ENCODE data around the gene NLGN2. TPM values are rescaled to one million over a fixed set of nuclear protein-coding genes. Genes with fewer than 3 reads are reported as not detected.
A peak's percentile ranks its signal among the peaks of the same experiment; 100 is the strongest.

Gene NLGN2
- total and polyA plus RNA-seq, 2 of the 8 experiments (the other 6 are each of a cell fraction or from before 2014, with no cell fraction given) = 21.2 to 62.8 TPM

DNA sequence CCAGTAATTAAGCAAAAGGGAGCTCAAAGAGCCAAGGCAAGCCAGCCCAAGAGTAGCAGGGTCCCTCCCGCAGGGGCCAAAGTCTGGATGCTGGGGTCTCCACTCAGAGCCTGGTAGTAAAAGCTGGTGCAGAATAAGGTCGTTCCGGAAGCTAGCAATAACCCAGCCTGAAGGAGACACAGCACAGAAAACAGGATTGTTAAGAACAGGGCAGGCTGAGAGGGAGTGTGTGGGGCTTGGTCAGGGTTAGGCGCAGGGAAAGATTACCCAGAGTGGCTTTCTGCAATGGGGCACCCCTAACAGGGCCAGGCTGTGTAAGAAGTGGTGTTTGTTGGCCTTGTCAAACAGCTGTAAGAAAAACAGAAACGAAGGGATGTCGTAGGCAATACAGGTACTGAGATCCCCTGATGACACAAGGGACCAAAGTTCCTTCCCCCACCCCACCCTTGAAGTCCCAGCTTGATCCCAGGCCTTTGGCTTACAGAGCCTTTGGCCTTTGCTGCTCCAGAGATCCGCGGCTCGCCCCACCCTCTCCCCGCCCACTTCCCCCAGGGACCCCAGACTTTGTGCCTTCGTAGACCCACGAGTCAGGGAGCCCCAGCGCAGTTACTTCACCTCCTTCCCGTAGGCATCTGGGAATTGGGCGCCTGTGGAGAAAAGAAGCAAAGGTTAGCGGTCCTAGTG lies 4.5 kb upstream of the NLGN2 start:
- FAIRE-seq = peak; percentile 73

More for the DNA sequence above, 4.5 kb upstream of the NLGN2 start:
- POLR2A ChIA-PET (ENCODE audit: partially characterized antibody) = interaction anchor here (0.6 to 8.2 kb wide), 16 partner anchors 8 to 204 kb away, joined by 3 to 66 read pairs (median 6); partner anchors contain the start of genes FGF11, PHF23, PLSCR3 and POLR2A
- H4K8ac ChIP-seq (ENCODE audit: extremely low read depth, insufficient read depth, low read length) = no peak overlapping the region
- CTCF ChIA-PET (ENCODE audit: partially characterized antibody) = interaction anchor here (0.8 to 3.5 kb wide), 11 partner anchors 8 to 158 kb away, joined by 3 to 26 read pairs (median 5); partner anchors contain the start of genes TMEM102 and TMEM95
- H2BK15ac ChIP-seq (ENCODE audit: low read length) = no peak overlapping the region
- peak overlapping the region; percentile 5 for H3K4ac ChIP-seq (replicated peaks; ENCODE audit: insufficient read length, low read depth, low read length)
- peak in 1 of 2 experiments; percentile 76 for DNase-seq (ENCODE audit: low read depth in 1 of 2, low spot score in 2 of 2)
- no peak overlapping the region for H2BK12ac ChIP-seq (ENCODE audit: low read depth, low read length)
- H3K4me2 ChIP-seq (ENCODE audit: insufficient read depth in 1 of 2, low read depth in 2 of 2, low read length in 2 of 2) = peak overlapping the region; percentile 84 to 90
- H3K14ac ChIP-seq (ENCODE audit: insufficient read length) = peak overlapping the region; percentile 21
- H3K79me1 ChIP-seq (ENCODE audit: low read depth, low read length) = peaks cover 5% of the 10 kb centered on the region
- no peaks in the 10 kb centered on the region for H3K9me3 ChIP-seq (ENCODE audit: insufficient read depth in 2 of 2, low read depth in 1 of 2, low read length in 1 of 2)
- TF ChIP-seq POU5F1 (IDR thresholded peaks at IDR 0.05; ENCODE audit: low read depth, low read length) (no peak), SUZ12 (IDR thresholded peaks at IDR 0.05; ENCODE audit: low read length) (no peak), CEBPB (IDR thresholded peaks at IDR 0.05; ENCODE audit: low read depth, low read length) (no peak), RFX5 (IDR thresholded peaks at IDR 0.05; ENCODE audit: borderline replicate concordance, low read depth, low read length) (no peak), TEAD4 (IDR thresholded peaks at IDR 0.05; ENCODE audit: low read depth, low read length) (no peak), SIX5 (IDR thresholded peaks at IDR 0.05; ENCODE audit: low read depth, low read length) (no peak), KDM4A (IDR thresholded peaks at IDR 0.05; ENCODE audit: low read depth, low read length, severe bottlenecking) (peak; percentile 2), TAF1 (IDR thresholded peaks at IDR 0.05; ENCODE audit: low read depth, low read length) (no peak)
- TF ChIP-seq, protein P1, sequence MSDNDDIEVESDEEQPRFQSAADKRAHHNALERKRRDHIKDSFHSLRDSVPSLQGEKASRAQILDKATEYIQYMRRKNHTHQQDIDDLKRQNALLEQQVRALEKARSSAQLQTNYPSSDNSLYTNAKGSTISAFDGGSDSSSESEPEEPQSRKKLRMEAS (IDR thresholded peaks at IDR 0.05) = 0 out of 2 replicates have a peak, but pooled peaks have one; percentile 1
- peak overlapping the region; percentile 32; the same call in 1 of the 2 replicates for H3K18ac ChIP-seq (ENCODE audit: extremely low read depth, low read length)
- peaks cover 0 to 13% (median 9%) of the 10 kb centered on the region in 4 experiments; a peak in 5 of 7 replicates for H3K4me1 ChIP-seq (replicated peaks in 1 of 4; ENCODE audit: control insufficient read depth in 3 of 4, insufficient read depth in 4 of 4, low read length in 3 of 4)
- H2BK20ac ChIP-seq (ENCODE audit: low read length) = no peak overlapping the region
- H2AFZ ChIP-seq (ENCODE audit: low read length) = no peak overlapping the region
- no peak overlapping the region for H4K91ac ChIP-seq (replicated peaks; ENCODE audit: insufficient read length, low read length)
- H2BK120ac ChIP-seq (replicated peaks; ENCODE audit: low read depth, low read length) = no peak overlapping the region
- no peak overlapping the region for H3K23ac ChIP-seq (ENCODE audit: insufficient read length)
- peaks cover 13% of the 10 kb centered on the region; the same call in 1 of the 2 replicates for H3K23me2 ChIP-seq (ENCODE audit: low read depth, low read length)
- H3K4me3 ChIP-seq (ENCODE audit: extremely low read depth in 1 of 4, insufficient read depth in 2 of 4, low read depth in 3 of 4, low read length in 4 of 4) = peak overlapping the region; percentile 67 to 94 (median 74)
- H4K20me1 ChIP-seq (replicated peaks in 1 of 2; ENCODE audit: control insufficient read depth in 1 of 2, insufficient read depth in 2 of 2, low read length in 2 of 2) = peaks cover 0 to 6% of the 10 kb centered on the region in 2 experiments
- 25% methylated on average over 15 of the region's 16 CpGs; no CpG with 5 or more reads in 1 of the 2 experiments for WGBS, 2 experiments (ENCODE audit: extremely low coverage in 1 of 2, insufficient coverage in 1 of 2, insufficient read length in 1 of 2, insufficient replicate concordance in 2 of 2, low coverage in 1 of 2, low lambda C conversion rate in 2 of 2, missing lambda C conversion rate in 1 of 2)
- peaks cover 0 to 8% of the 10 kb centered on the region in 2 experiments; a peak in 1 of 4 replicates for H3K79me2 ChIP-seq (ENCODE audit: control insufficient read depth in 1 of 2, insufficient read depth in 2 of 2, low read length in 2 of 2)
- peak overlapping the region; percentile 75; the same call in 1 of the 2 replicates for H2AK5ac ChIP-seq (ENCODE audit: low read depth, low read length)
- H3K36me3 ChIP-seq (ENCODE audit: control insufficient read depth in 2 of 4, insufficient read depth in 4 of 4, low read length in 3 of 4) = no peaks in the 10 kb centered on the region
- H2BK5ac ChIP-seq (ENCODE audit: low read depth, low read length) = peak overlapping the region; percentile 76
- H4K5ac ChIP-seq (ENCODE audit: insufficient read length, low read depth, low read length) = peak overlapping the region; percentile 60
- H3K56ac ChIP-seq (replicated peaks; ENCODE audit: insufficient read length, low read depth, low read length) = no peak overlapping the region
- peak overlapping the region in 2 of 4 experiments; percentile 25 to 61; a peak in 3 of 7 replicates for H3K9ac ChIP-seq (replicated peaks in 1 of 4; ENCODE audit: extremely low read depth in 1 of 4, low read depth in 3 of 4, low read length in 3 of 4)
- H3K27me3 ChIP-seq (replicated peaks in 1 of 4; ENCODE audit: control insufficient read depth in 3 of 4, extremely low read depth in 1 of 4, insufficient read depth in 3 of 4, low read length in 3 of 4) = no peaks in the 10 kb centered on the region; a peak in 1 of 7 replicates
- H3K27ac ChIP-seq (ENCODE audit: low read depth, low read length) = no peak overlapping the region
